ENCODE measurements around the gene GSN. TPM values are rescaled to one million over a fixed set of nuclear protein-coding genes. Genes with fewer than 3 reads are reported as not detected.

GSN gene
- total and polyA plus RNA-seq, 2 of the 13 experiments (the other 11 are each of a cell fraction or from before 2014, with no cell fraction given) = 294 to 307 TPM

- TF ChIP-seq ZFP36 (IDR thresholded peaks at IDR 0.05; ENCODE audit: borderline replicate concordance, low read depth, low read length, partially characterized antibody) (no peak), JARID2 (CRISPR knock-in tag; IDR thresholded peaks at IDR 0.05; ENCODE audit: insufficient replicate concordance) (peak; percentile 67), WIZ (CRISPR knock-in tag; IDR thresholded peaks at IDR 0.05) (no peak), HINFP (CRISPR knock-in tag; IDR thresholded peaks at IDR 0.05; ENCODE audit: low read depth) (no peak), ZNF354B (CRISPR knock-in tag; IDR thresholded peaks at IDR 0.05) (no peak), ZNF557 (CRISPR knock-in tag; IDR thresholded peaks at IDR 0.05) (0 out of 2 replicates have a peak, but pooled peaks have one; percentile 0), HNF4G (IDR thresholded peaks at IDR 0.05; ENCODE audit: borderline replicate concordance, low read depth, low read length) (no peak), HNF4G (CRISPR knock-in tag; IDR thresholded peaks at IDR 0.05; ENCODE audit: borderline replicate concordance, low read depth) (no peak), FOSL2 (CRISPR knock-in tag; IDR thresholded peaks at IDR 0.05) (peak; percentile 83), TFAP4 (IDR thresholded peaks at IDR 0.05; ENCODE audit: borderline replicate concordance, low read depth) (0 out of 2 replicates have a peak, but pooled peaks have one; percentile 13), CBFB (CRISPR knock-in tag; IDR thresholded peaks at IDR 0.05) (no peak), NAIF1 (CRISPR knock-in tag; IDR thresholded peaks at IDR 0.05; ENCODE audit: borderline replicate concordance) (0 out of 2 replicates have a peak, but pooled peaks have one; percentile 19), TCF7 (IDR thresholded peaks at IDR 0.05; ENCODE audit: low read depth) (0 out of 2 replicates have a peak, but pooled peaks have one; percentile 7), ATAD3A (CRISPR knock-in tag; IDR thresholded peaks at IDR 0.05) (no peak), YEATS4 (CRISPR knock-in tag; IDR thresholded peaks at IDR 0.05; ENCODE audit: borderline replicate concordance) (0 out of 2 replicates have a peak, but pooled peaks have one; percentile 17), FOXA1 (IDR thresholded peaks at IDR 0.05) (no peak), FOXA1 (CRISPR knock-in tag; IDR thresholded peaks at IDR 0.05) (peak; percentile 49; the same call in 1 of the 2 replicates), GABPA (IDR thresholded peaks at IDR 0.05; ENCODE audit: low read depth, low read length) (no peak), GABPA (CRISPR knock-in tag; IDR thresholded peaks at IDR 0.05; ENCODE audit: low read depth) (peak; percentile 14; the same call in 1 of the 2 replicates), FOXO1 (CRISPR knock-in tag; IDR thresholded peaks at IDR 0.05) (0 out of 2 replicates have a peak, but pooled peaks have one; percentile 11), DZIP1 (CRISPR knock-in tag; IDR thresholded peaks at IDR 0.05) (no peak), ZBED4 (CRISPR knock-in tag; IDR thresholded peaks at IDR 0.05; ENCODE audit: borderline replicate concordance) (no peak)
Measured at GRCh38 chr9:121373011-121373729, 105.2 kb downstream of the GSN start (continued).

All from HepG2 (cell line).